ENCODE results near the gene FAM111A.
A peak's percentile ranks its signal among the peaks of the same experiment; 100 is the strongest.

The FAM111A gene

GRCh38 chr11:59181746-59182456, 39.2 kb downstream of the FAM111A start:
- TF ChIP-seq CTCF (IDR thresholded peaks at IDR 0.05) = no peak

- TF ChIP-seq CTCF (IDR thresholded peaks at IDR 0.05) = peak; percentile 25; the same call in 1 of the 2 replicates
These were observed 39.9 kb downstream of the FAM111A start for GRCh38 chr11:59182457-59183151.

DNA sequence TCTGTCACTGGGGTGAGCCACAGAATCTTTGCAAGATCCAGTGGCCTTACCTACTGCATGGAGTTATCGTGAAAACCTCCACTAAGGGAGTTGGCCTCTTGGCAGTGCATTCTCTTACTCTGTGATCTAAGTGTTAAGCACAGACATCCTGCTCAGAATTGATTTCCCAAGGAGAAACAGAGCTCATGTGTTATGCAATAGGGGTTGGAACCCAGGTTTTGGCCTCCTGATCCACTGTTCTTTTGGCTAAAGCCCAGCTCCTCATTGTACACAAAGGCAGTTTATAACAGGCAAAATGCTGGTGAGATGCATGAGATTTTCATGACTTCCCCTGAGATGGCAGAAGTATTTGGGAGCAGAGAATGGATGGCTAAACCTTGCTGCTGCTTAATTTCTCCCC, 41.1 kb downstream of the FAM111A start:
- TF ChIP-seq CTCF (IDR thresholded peaks at IDR 0.05) = no peak

DNA sequence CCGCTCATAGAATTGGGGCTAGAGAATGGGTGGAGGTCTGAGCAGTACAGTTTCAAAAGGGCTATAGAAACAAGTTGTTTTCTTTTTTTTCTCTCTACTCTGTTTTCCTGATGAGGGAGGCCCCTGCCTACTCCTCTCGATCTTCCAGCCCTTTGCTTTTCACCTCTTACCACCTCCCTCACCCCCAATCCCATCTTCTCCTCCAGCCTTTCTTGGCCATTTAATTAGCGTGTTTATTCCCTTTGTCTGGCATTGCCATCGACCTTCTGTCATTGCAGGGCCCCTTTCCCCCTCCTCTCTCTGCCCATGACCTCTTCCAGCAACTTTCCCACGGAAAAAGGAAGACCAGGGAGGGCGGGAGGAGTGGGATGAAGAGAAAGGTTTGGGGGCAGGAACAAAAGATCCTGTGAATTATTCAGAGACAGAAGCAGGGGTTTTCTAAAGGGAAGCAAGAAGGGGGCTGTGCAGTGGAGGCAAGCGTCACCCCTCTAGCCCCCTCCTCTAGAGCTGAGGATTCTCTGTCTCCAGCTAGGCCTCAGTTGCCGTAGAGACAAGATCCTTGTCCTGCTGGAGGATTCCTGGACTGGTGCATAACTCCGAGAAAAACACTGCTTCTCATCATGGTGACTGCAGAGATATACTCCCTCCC, 42.2 kb downstream of the FAM111A start:
- TF ChIP-seq CTCF (IDR thresholded peaks at IDR 0.05) = no peak

- TF ChIP-seq CTCF (IDR thresholded peaks at IDR 0.05) = no peak
These were observed 42.8 kb downstream of the FAM111A start for GRCh38 chr11:59185386-59185945.

- peak; percentile 74 for TF ChIP-seq CTCF (IDR thresholded peaks at IDR 0.05)
These were observed 43.5 kb downstream of the FAM111A start for GRCh38 chr11:59186130-59186594.

DNA sequence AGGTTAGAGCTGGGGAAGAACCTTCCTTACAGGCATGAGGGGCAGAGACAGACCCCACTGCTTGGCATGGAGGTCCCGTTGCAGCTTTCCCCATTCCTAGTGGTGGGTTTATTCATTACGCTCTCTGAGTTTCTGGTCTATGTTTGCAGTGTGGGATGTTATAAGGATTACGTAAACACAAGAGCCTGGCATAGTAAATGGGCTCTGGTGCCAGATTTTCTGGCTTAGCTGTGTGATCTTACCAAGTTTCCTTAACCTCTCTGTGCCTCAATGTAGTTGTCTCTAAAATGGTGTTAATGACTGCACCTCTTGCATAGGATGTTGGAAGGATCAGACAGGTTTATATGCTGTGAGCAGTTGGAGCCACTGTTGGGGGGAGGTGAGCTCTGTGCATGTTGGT, 44.4 kb downstream of the FAM111A start:
- TF ChIP-seq CTCF (IDR thresholded peaks at IDR 0.05) = no peak

Measured in LNCAP (cell line).